K562 (cell line): Measurements from ENCODE around the gene ZNF143. TPM values are rescaled to one million over a fixed set of nuclear protein-coding genes. Genes with fewer than 3 reads are reported as not detected.

ENCODE experiments used
- ATF1 ChIP-seq, 2 experiments: fragments of 450-650 bp in 1 of 2; IDR thresholded peaks; 2 replicates each; pipeline ENCODE4 v1.6.1; 2016; ENCODE audit warnings: missing compliant biosample characterization in 1 of 2, missing genetic modification characterization in 1 of 2
- FOXA3 ChIP-seq, 2 experiments: fragments of 450-650 bp in 1 of 2; sonication (generic) in 1 of 2; formaldehyde crosslinking; IDR thresholded peaks in 1 of 2; conservative IDR thresholded peaks in 1 of 2; 2 replicates each; pipeline versions ENCODE4 v1.4.0 to v1.8.0; 2020 to 2022; ENCODE audit warnings: mild to moderate bottlenecking in 2 of 2, missing genetic modification reagents in 1 of 2
- FOXK2 ChIP-seq, 2 experiments: fragments of 450-650 bp; IDR thresholded peaks in 1 of 2; conservative IDR thresholded peaks in 1 of 2; 2 replicates each; pipeline ENCODE4 v1.6.1; 2016; ENCODE audit warnings: low read depth in 2 of 2, mild to moderate bottlenecking in 1 of 2
- GTF2E2 ChIP-seq: fragments of 200-800 bp; sonication (Bioruptor generic); IDR thresholded peaks from 2 replicates; pipeline ENCODE4 v1.6.1; 2016; ENCODE audit warnings: missing genetic modification characterization, missing compliant biosample characterization
- L3MBTL2 ChIP-seq: fragments of 450-650 bp; IDR thresholded peaks from 2 replicates; pipeline ENCODE4 v1.6.1; 2016; ENCODE audit warnings: mild to moderate bottlenecking, moderate library complexity
- MEF2D ChIP-seq: conservative IDR thresholded peaks from 2 replicates; pipeline ENCODE4 v1.6.1; 2016; ENCODE audit warnings: low read depth, missing genetic modification characterization, missing compliant biosample characterization
- MXI1 ChIP-seq: IDR thresholded peaks from 2 replicates; pipeline ENCODE4 v1.6.1; 2011; ENCODE audit warnings: low read depth, mild to moderate bottlenecking, improper control_type of control experiment, low read length
- RB1 ChIP-seq: fragments of 450-650 bp; IDR thresholded peaks from 2 replicates; pipeline ENCODE4 v1.6.1; 2017; ENCODE audit warnings: low read depth, mild to moderate bottlenecking
- SIN3A ChIP-seq, 2 experiments: fragments of 150-350 bp in 1 of 2; IDR thresholded peaks; 2 replicates each; pipeline ENCODE4 v1.6.1; 2011 to 2016; ENCODE audit warnings: borderline replicate concordance in 2 of 2, low read depth in 2 of 2, low read length in 2 of 2, mild to moderate bottlenecking in 2 of 2, moderate library complexity in 2 of 2; ENCODE audit not compliant: control insufficient read depth in 1 of 2
- SMAD4 ChIP-seq: fragments of 250-450 bp; sonication (Bioruptor Pico); conservative IDR thresholded peaks from 2 replicates; pipeline ENCODE4 v1.8.0; 2021; ENCODE audit warnings: inconsistent platforms, mild to moderate bottlenecking, moderate library complexity
- SMARCB1 ChIP-seq: IDR thresholded peaks from 2 replicates; pipeline ENCODE4 v1.6.1; 2011; ENCODE audit warnings: improper control_type of control experiment, low read depth; ENCODE audit not compliant: insufficient read length
- YY1 ChIP-seq, 3 experiments: IDR thresholded peaks; 2 replicates each; pipeline ENCODE4 v1.6.1; 2011; ENCODE audit warnings: low read length in 2 of 3, mild to moderate bottlenecking in 2 of 3, moderate library complexity in 2 of 3, borderline replicate concordance in 1 of 3, control low read depth in 1 of 3, low read depth in 1 of 3; ENCODE audit not compliant: insufficient read depth in 3 of 3, insufficient replicate concordance in 2 of 3, control insufficient read depth in 1 of 3, insufficient read length in 1 of 3; ENCODE audit errors: extremely low read depth in 1 of 3
- ZBTB17 ChIP-seq: fragments of 450-650 bp; formaldehyde crosslinking; IDR thresholded peaks from 2 replicates; pipeline ENCODE4 v1.4.0; 2020; ENCODE audit warnings: mild to moderate bottlenecking
- ZNF696 ChIP-seq: fragments of 250-450 bp; sonication (Bioruptor Pico); conservative IDR thresholded peaks from 2 replicates; pipeline ENCODE4 v1.4.0; 2020; ENCODE audit warnings: mild to moderate bottlenecking, moderate library complexity
- polyA plus RNA-seq, 8 experiments: library from polyadenylated mRNA; depleted of rRNA in 4 of 8; stranded (reverse) in 5 of 8; unstranded in 3 of 8; fragments of >200 nt; fragmentation: Nextera tagmentation in 2 of 8; fragmentation: Illumina TruSeq in 1 of 8; extraction: Ambion mirVana in 2 of 8; extraction: Trizol in 1 of 8; gene quantifications; 2 replicates each; pipeline versions ENCODE4 v1.2.1 to v1.2.3, GENCODE V29; 2011 to 2014; ENCODE audit warnings: inconsistent platforms in 1 of 8, missing spikeins in 1 of 8
- total RNA-seq, 7 experiments: library from RNA; depleted of rRNA in 6 of 7; stranded (reverse); fragments of >200 nt in 6 of 7; fragmentation: Illumina TruSeq in 2 of 7; extraction: Trizol in 2 of 7; gene quantifications; 2 replicates each; pipeline versions ENCODE4 v1.2.1 to v1.2.3, GENCODE V29; 2011 to 2021; ENCODE audit warnings: low replicate concordance in 1 of 7
- TF ChIP-seq, protein P1 (sequence below): sonication (generic); formaldehyde crosslinking; IDR thresholded peaks from 2 replicates; pipeline ENCODE4 v1.8.1; 2023; ENCODE audit warnings: missing genetic modification reagents, mild to moderate bottlenecking, borderline replicate concordance
- TF ChIP-seq, protein P2 (sequence below): sonication (generic); IDR thresholded peaks from 2 replicates; pipeline ENCODE4 v1.6.1; 2016
- TF ChIP-seq, protein P3 (sequence below): IDR thresholded peaks from 3 replicates; pipeline ENCODE4 v1.6.1; 2011; ENCODE audit warnings: borderline replicate concordance, mild to moderate bottlenecking; ENCODE audit not compliant: insufficient read length, insufficient read depth

ZNF143 gene
- total and polyA plus RNA-seq, 9 of the 15 experiments (the other 6 are each of a cell fraction or from before 2014, with no cell fraction given): 18.4 to 58.5 (median 27.1) TPM

- TF ChIP-seq, protein P1, sequence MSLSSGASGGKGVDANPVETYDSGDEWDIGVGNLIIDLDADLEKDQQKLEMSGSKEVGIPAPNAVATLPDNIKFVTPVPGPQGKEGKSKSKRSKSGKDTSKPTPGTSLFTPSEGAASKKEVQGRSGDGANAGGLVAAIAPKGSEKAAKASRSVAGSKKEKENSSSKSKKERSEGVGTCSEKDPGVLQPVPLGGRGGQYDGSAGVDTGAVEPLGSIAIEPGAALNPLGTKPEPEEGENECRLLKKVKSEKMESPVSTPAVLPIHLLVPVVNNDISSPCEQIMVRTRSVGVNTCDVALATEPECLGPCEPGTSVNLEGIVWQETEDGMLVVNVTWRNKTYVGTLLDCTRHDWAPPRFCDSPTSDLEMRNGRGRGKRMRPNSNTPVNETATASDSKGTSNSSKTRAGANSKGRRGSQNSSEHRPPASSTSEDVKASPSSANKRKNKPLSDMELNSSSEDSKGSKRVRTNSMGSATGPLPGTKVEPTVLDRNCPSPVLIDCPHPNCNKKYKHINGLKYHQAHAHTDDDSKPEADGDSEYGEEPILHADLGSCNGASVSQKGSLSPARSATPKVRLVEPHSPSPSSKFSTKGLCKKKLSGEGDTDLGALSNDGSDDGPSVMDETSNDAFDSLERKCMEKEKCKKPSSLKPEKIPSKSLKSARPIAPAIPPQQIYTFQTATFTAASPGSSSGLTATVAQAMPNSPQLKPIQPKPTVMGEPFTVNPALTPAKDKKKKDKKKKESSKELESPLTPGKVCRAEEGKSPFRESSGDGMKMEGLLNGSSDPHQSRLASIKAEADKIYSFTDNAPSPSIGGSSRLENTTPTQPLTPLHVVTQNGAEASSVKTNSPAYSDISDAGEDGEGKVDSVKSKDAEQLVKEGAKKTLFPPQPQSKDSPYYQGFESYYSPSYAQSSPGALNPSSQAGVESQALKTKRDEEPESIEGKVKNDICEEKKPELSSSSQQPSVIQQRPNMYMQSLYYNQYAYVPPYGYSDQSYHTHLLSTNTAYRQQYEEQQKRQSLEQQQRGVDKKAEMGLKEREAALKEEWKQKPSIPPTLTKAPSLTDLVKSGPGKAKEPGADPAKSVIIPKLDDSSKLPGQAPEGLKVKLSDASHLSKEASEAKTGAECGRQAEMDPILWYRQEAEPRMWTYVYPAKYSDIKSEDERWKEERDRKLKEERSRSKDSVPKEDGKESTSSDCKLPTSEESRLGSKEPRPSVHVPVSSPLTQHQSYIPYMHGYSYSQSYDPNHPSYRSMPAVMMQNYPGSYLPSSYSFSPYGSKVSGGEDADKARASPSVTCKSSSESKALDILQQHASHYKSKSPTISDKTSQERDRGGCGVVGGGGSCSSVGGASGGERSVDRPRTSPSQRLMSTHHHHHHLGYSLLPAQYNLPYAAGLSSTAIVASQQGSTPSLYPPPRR: no peak
- TF ChIP-seq ATF1 (CRISPR knock-in tag; IDR thresholded peaks at IDR 0.05) (no peak), ATF1 (tag; IDR thresholded peaks at IDR 0.05) (no peak), MEF2D (tag) (no peak), SMAD4 (no peak), FOXK2 (conservative IDR thresholded peaks at IDR 0.05 in 1 of 2, IDR thresholded peaks at IDR 0.05 in 1 of 2; ENCODE audit: low read depth in 2 of 2) (0 out of 4 replicates have a peak, but pooled peaks of 1 of the 2 experiments have one; percentile 32), SMARCB1 (no peak), GTF2E2 (tag) (peak; percentile 54; the same call in 1 of the 2 replicates), RB1 (no peak), ZBTB17 (CRISPR knock-in tag) (no peak), L3MBTL2 (0 out of 2 replicates have a peak, but pooled peaks have one; percentile 14), SIN3A (IDR thresholded peaks at IDR 0.05; ENCODE audit: borderline replicate concordance in 2 of 2, control insufficient read depth in 1 of 2, low read depth in 2 of 2, low read length in 2 of 2) (no peak), YY1 (IDR thresholded peaks at IDR 0.05; ENCODE audit: borderline replicate concordance in 1 of 3, control insufficient read depth in 1 of 3, extremely low read depth in 1 of 3, insufficient read depth in 3 of 3, insufficient read length in 1 of 3, insufficient replicate concordance in 2 of 3, low read depth in 1 of 3, low read length in 2 of 3) (peak in 1 of 3 experiments; percentile 40), FOXA3 (CRISPR knock-in tag; conservative IDR thresholded peaks at IDR 0.05 in 1 of 2, IDR thresholded peaks at IDR 0.05 in 1 of 2) (0 out of 4 replicates have a peak, but pooled peaks of 1 of the 2 experiments have one; percentile 19), ZNF696 (CRISPR knock-in tag) (no peak), MXI1 (0 out of 2 replicates have a peak, but pooled peaks have one; percentile 30)
- TF ChIP-seq, protein P2, sequence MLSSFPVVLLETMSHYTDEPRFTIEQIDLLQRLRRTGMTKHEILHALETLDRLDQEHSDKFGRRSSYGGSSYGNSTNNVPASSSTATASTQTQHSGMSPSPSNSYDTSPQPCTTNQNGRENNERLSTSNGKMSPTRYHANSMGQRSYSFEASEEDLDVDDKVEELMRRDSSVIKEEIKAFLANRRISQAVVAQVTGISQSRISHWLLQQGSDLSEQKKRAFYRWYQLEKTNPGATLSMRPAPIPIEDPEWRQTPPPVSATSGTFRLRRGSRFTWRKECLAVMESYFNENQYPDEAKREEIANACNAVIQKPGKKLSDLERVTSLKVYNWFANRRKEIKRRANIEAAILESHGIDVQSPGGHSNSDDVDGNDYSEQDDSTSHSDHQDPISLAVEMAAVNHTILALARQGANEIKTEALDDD: peak; percentile 77
- TF ChIP-seq, protein P3, sequence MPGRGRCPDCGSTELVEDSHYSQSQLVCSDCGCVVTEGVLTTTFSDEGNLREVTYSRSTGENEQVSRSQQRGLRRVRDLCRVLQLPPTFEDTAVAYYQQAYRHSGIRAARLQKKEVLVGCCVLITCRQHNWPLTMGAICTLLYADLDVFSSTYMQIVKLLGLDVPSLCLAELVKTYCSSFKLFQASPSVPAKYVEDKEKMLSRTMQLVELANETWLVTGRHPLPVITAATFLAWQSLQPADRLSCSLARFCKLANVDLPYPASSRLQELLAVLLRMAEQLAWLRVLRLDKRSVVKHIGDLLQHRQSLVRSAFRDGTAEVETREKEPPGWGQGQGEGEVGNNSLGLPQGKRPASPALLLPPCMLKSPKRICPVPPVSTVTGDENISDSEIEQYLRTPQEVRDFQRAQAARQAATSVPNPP: no peak
Measured at GRCh38 chr11:9568854-9569587, 108.2 kb downstream of the ZNF143 start (continued).
